HG03460 (cell line): ENCODE data around the gene TCF4.

Source experiments
- ATAC-seq: cut with Tn5 transposase; IDR thresholded peaks from one replicate; pipeline ENCODE4 v1.9.1; 2021; ENCODE audit not compliant: unreplicated experiment

Gene TCF4

GRCh38 chr18:55307505-55307904, 280.5 kb downstream of the TCF4 start:
- ATAC-seq = peak; percentile 57

DNA sequence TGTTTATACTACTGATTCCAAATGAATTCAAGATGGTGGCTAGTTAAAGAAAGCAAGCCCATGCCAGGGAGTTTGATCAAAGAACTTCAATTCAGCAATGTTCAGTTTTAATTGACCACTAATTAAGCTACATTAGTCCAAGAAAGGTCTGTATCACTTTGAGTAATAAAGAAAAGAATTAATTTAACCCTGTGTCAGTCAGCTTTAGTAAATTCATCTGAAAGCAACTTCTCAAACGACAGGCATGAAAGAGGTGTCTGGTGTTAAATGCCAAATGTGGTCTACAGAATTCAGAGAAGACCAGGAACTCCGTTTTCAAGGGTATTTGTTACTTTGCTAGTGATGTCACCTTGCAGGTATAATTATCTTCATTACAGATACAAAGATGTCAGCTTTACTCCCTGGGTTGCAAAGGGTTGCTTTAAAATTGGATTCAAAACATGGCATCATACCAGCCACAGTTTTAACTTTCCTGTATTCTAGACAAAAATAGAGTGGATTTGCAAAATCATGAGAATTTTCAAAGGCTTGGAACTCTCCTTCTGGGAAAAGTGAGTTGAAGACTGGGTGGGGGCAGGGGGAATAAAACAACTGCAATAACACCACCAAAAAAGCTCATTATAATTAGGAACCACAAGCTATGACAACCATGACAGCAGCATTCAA, 281.5 kb downstream of the TCF4 start:
- no peak for ATAC-seq

DNA sequence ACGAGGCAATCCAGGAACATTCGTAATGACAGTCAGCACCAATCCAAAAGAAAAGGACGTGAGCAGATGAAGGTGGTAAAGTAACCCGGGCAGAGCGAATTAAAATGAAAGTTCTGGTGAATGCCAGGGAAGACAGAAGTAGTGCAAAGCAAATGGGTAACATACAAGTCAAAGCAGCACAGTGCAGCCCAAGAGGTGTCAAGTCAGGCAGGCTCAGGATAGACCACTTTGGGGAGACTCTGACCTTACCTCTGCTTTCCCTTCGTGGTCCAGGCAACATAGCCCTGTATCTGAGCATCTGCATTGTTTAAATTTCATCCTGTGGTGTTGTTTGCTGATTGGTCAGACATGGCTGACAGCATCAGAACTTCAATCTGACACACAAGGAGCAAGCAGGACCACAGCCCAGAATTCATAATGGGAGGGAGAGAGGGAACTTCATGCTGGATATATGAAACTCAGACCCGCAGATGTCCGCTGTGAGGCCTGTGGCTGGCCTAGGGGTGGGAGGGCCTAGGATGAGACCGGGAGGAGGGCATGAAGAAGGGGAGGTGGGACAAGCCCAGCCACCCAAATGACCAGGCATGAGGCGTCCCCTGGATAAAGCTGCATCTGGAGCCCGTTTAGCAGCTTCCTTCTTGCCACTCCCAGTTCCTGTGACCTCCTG, 285.7 kb downstream of the TCF4 start:
- no peak for ATAC-seq

DNA sequence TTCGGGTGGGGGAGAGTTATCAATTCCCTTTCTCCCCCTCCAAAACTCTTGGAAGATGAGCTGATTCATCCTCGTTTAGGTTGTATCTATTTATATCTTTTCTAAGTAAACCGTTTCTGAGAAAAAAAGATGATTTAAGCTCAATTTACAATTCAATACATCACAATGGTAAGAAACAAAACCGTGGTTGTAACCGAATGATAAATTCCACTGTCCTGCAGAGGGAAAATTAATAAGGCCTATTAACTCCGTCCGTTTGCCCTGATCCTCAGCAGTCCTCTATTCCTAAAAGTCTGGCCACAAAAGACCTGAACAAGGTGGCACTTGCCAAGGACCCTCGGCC, 286.2 kb downstream of the TCF4 start:
- ATAC-seq = no peak

GRCh38 chr18:55300936-55301531, 287.0 kb downstream of the TCF4 start:
- no peak for ATAC-seq

DNA sequence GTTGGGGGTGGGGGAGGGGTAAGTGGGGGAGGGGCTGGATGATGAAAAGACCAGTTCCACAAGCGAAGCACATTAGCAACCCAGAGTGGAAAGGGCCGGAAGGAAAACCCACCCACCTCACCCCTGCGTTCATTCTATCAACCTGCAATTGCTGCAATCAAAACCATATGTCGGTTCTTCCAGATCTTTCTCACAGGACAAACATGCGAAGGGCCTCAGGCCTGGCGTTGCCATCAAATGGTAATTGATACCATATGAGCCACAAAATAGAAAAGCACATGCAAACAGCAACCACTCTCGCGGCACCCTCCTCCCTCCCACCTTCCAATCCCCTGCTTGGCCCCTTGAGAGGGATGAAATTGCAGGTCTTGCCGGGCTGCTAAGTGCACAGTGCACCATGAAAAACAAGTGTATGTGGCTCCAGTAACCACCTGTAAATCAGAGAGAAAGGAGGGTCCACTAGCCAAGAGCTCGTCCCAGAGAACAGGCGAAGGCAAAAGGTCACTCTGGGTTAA, 287.5 kb downstream of the TCF4 start:
- no peak for ATAC-seq

DNA sequence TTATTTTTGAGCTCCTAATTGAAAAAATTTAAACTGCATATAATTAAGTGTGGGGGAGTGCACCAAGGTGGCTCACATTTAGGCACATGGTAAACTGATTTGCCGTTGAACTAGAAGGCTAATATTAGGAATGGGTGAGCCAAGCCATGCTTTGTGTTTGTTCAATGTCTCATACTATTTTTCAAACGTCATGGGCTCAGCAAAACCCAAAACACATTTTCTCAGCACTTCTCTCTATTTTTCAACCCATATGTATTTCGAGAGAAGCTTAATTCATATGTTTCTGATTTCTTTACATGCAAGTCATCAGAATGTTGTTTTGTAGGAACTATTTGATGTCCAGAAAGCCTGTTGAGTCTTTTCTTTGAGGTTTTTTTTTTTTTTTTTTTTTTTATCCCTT, 291.2 kb downstream of the TCF4 start:
- ATAC-seq = no peak

DNA sequence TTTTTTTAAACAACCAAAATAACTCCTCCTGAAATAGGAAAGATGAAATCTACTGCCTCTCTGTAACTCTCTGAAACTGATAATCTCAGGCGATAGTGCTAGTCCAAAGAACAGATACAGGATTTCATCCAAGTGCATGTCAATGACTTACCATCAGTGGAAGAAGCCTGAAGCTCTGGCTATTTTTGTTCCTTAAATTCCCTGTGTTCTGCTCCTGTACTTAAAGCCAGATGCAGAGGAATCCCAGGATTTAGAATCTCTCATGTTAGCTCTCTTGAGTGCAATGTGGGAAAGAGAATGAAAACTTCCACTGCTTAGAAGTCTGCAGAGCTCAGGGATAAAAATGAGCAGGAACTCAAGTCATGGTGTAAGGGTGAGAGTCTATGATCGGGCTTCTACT, 291.9 kb downstream of the TCF4 start:
- no peak for ATAC-seq

DNA sequence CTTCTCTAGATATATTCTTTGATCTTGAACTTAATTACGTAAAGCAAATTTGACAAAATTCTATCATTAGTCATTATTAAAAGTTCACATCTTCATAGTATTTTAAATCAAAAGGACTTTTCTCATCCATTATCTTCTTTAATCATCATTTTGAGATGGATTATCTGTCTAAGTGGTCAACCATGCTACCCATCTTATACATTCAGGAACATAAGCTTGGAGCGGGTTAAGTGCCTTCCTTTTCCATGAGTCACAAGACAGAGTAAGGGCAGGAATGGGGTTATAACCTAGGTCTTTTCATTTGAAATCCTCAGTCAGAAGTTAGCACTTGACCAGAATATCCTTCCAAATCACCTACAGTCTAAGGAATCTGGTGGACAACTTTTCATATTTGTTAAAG, 297.1 kb downstream of the TCF4 start:
- ATAC-seq = no peak

GRCh38 chr18:55289775-55290174, 298.2 kb downstream of the TCF4 start:
- no peak for ATAC-seq

GRCh38 chr18:55289048-55289447, 298.9 kb downstream of the TCF4 start:
- no peak for ATAC-seq

DNA sequence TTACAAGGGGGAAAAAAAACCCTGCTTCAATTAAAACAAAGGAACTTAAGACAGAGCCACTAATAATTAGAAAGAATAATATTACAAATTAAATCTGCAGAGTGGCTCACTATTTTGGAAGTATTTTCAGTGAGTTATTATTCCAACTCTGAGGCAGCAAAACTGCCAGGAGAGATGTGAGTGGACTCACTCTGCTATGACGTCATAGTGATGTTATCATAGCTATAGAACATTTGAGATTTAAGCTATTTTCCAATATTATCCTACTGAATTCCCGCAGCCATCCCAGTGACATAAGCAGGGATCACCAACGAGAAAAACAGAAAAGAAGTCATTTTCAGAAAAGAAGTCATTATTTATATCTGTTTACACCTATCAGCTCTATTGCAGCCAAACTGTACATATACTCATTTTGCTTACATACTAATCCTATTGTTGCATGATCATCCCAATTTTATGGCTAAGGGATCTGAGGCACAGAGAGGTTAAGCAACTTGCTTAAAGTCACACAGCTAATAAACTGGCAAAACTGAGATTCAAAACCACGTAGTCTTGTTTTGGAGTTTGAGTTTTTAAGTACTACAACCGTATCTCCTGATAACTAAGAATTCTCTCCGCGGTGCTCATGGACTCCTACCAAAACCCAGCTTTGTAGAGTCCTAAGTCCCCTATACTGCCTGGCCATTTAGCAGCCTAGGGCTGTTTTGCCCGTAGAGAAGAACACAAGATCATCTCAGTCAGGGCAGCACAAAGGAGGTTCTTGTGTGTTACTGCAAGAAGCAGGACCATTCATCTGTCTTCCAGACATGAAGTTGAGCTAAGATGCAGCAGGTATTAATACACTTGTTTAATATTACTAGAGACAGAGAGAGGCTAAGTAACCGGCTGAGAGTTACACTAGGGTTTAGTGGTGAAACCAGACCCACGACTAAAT, 299.8 kb downstream of the TCF4 start:
- ATAC-seq = no peak

DNA sequence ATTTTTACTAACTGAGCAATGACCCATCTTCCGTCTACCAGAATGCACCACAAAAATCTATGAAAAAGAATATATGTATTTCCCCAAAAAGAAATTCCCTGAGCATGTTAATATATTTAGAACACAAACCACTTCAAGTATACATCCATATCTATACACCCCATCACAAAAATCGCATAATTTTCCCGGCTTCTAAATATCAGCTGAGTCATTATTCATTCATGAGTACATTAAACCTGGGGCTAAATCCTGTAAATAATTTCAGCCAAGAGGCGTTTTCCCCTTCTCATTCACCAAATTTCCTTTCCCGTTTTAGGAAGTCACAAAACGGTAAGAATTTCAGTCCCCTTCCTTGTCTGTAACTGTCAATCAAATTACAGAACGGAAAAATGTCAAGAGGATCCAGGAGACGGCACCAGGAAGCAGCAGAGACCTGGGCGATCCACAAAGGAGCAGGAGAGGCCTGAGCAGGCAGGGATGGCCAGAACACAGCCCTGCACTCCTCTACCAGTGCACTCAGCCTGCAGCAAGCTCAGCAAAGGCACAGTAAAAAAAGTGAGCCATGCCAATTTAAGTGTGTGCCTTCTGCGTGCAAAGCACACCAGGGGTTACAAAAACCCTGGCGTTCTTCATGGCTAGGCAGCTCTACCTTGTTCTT, 300.7 kb downstream of the TCF4 start:
- no peak for ATAC-seq

DNA sequence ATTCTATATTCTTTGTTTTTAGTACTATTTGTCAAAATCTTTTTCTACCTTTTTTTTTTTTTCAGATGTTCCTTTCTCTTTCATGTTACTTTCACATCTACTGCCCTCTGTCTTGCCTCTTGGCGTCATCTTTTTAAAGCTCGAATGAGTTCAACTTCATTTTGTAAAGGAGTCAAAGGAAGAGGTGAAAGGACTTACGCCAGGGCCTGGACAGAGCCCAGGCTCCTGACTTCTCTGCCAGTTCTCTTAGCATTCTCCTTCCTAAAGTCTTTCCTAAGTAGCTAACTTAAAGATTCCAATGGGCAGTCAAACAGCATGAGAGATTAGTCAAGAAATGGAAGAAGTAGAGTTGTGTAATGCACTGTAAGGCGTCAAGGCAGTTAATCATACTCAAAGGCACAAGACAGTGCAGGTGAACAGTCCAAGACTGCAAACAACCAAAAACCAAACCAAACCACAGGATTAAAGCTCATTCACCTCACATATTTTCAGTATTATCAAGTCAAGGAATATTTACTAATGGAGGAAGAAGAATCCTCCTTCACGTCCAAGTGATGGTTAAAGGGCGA, 301.7 kb downstream of the TCF4 start:
- no peak for ATAC-seq

DNA sequence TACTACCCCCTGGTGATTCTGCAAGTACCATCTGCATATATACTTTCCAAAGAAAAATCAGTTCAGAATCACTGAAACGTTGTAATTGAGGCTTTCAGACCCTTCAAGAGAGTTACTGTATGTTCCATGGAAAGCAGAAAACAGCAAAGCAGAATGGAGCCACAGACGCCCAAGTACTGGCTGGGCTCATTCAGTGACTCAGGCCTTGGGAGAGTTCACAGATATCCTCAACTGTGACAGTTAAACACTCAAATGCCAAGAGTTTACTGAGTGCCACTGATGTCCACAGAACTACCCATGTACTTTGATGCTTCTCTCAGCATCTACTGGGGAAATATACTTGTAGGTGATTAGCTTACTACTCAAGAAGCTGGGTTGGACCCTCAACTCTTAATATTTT, 303.4 kb downstream of the TCF4 start:
- no peak for ATAC-seq

- ATAC-seq = no peak
These were observed 304.7 kb downstream of the TCF4 start for GRCh38 chr18:55283309-55283708.

DNA sequence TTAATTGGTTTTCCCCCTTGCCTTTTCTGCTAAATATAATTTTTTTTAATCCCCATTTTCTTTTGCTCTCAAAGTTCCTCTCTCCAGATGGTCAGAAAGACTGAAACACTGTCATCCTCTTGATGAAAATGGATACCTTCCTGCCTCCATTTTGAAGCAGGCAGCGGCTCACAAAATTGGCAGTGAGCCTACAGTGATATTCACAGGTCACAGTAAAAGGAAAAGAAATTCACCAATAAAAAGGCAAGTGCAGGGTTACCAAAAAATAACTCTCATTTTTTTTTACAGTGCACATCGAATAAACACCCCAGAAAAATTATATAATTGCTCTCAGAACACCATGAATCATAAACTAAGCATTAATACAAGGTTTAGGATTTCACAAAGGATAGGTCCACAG, 307.5 kb downstream of the TCF4 start:
- no peak for ATAC-seq

- ATAC-seq = no peak
These were observed 312.7 kb downstream of the TCF4 start for GRCh38 chr18:55275039-55275901.

DNA sequence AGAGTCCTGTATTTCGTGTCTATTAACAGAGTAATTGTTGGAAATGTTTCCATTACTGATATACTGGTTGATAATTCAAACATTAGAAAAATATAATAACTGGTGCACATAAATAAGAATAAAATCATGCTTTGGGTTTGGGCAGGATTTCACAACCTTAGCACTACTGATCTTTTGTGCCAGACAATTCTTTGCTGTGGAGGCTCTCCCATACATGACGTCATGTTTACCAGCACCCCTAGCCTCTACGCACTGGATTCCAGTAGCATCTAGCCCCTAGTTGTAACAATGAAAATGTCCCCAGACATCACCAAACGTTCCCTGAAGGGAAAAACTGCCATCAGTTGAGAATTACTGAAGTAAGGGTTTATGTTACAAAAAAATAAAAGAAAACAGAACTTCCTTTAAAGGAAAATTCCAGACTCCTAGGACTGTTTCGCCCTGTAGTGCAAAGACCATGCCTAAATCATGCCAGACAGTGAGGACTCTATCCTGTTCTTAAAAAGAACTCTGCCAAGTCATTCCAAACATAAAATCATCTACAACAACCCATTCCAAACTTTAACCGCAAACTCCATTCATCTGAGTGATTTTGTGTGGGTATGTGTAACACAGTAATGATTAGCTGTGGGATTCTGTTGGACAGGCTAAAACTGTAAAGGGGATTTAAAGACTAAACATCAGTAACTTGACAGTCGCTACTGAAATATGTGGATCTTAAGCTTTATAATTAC, 315.3 kb downstream of the TCF4 start:
- no peak for ATAC-seq
